Neuronal stem cell (in vitro differentiated cells): ENCODE results near the gene CACNA1F.

Source experiments
- DNase-seq: peaks from one replicate; pipeline ENCODE4 v3.0.0-alpha.2; 2013; ENCODE audit warnings: low spot score
- H2AFZ ChIP-seq: one replicate; pipeline ENCODE4 v1.6.1; 2013; ENCODE audit warnings: mild to moderate bottlenecking, low read length, inconsistent platforms
- H2AK5ac ChIP-seq: 2 replicates; pipeline ENCODE4 v1.6.1; 2013; ENCODE audit warnings: low read depth, mild to moderate bottlenecking, inconsistent platforms, low read length, moderate library complexity, mixed read lengths
- H2BK120ac ChIP-seq: 2 replicates; pipeline ENCODE4 v1.6.1; 2013; ENCODE audit warnings: low read depth, mild to moderate bottlenecking, inconsistent platforms, low read length, moderate library complexity, mixed read lengths
- H2BK12ac ChIP-seq: one replicate; pipeline ENCODE4 v1.6.1; 2013; ENCODE audit warnings: low read length, inconsistent platforms
- H2BK15ac ChIP-seq: 2 replicates; pipeline ENCODE4 v1.6.1; 2013; ENCODE audit warnings: mild to moderate bottlenecking, low read length, inconsistent platforms, mixed read lengths
- H2BK5ac ChIP-seq: one replicate; pipeline ENCODE4 v1.6.1; 2013; ENCODE audit warnings: inconsistent platforms, mild to moderate bottlenecking, low read length, moderate library complexity
- H3K14ac ChIP-seq: one replicate; pipeline ENCODE4 v1.6.1; 2013; ENCODE audit warnings: low read length, inconsistent platforms
- H3K18ac ChIP-seq: 2 replicates; pipeline ENCODE4 v1.6.1; 2013; ENCODE audit warnings: low read length, inconsistent platforms
- H3K23ac ChIP-seq: 2 replicates; pipeline ENCODE4 v1.6.1; 2013; ENCODE audit warnings: low read depth, mild to moderate bottlenecking, mixed read lengths, low read length, inconsistent platforms; ENCODE audit not compliant: poor library complexity
- H3K27ac ChIP-seq: replicated peaks from 3 replicates; pipeline ENCODE4 v1.5.1; 2013; ENCODE audit warnings: low read length, inconsistent platforms
- H3K27me3 ChIP-seq, 3 experiments: 2 replicates each; pipeline ENCODE4 v1.6.1; 2013; ENCODE audit warnings: low read length in 3 of 3, mild to moderate bottlenecking in 2 of 3, inconsistent platforms in 1 of 3, low read depth in 1 of 3, mixed read lengths in 1 of 3, moderate library complexity in 1 of 3; ENCODE audit not compliant: control insufficient read depth in 3 of 3, insufficient read depth in 3 of 3
- H3K36me3 ChIP-seq, 2 donors: replicated peaks in 1 of 2; 2 replicates each; pipeline ENCODE4 v1.6.1; 2013; ENCODE audit warnings: low read length in 2 of 2; ENCODE audit not compliant: control insufficient read depth in 2 of 2, insufficient read depth in 2 of 2
- H3K4ac ChIP-seq: 2 replicates; pipeline ENCODE4 v1.6.1; 2013; ENCODE audit warnings: inconsistent platforms, mild to moderate bottlenecking, low read length, moderate library complexity
- H3K4me1 ChIP-seq, 2 donors: 1 replicate in 1 of 2; 2 replicates in 1 of 2; pipeline ENCODE4 v1.6.1; 2013; ENCODE audit warnings: low read length in 2 of 2, low read depth in 1 of 2; ENCODE audit not compliant: control insufficient read depth in 2 of 2, insufficient read depth in 1 of 2
- H3K4me2 ChIP-seq: one replicate; pipeline ENCODE4 v1.6.1; 2013; ENCODE audit warnings: mild to moderate bottlenecking, low read length, inconsistent platforms; ENCODE audit not compliant: insufficient read depth, poor library complexity, severe bottlenecking
- H3K4me3 ChIP-seq, 2 donors: 2 replicates each; pipeline ENCODE4 v1.5.1; 2013; ENCODE audit warnings: low read length in 2 of 2, mild to moderate bottlenecking in 2 of 2, inconsistent platforms in 1 of 2, moderate library complexity in 1 of 2
- H3K79me1 ChIP-seq: one replicate; pipeline ENCODE4 v1.6.1; 2013; ENCODE audit warnings: low read depth, mild to moderate bottlenecking, inconsistent platforms, low read length, moderate library complexity
- H3K9ac ChIP-seq: one replicate; pipeline ENCODE4 v1.6.1; 2013; ENCODE audit warnings: mild to moderate bottlenecking, low read depth, low read length, inconsistent platforms; ENCODE audit not compliant: poor library complexity
- H3K9me3 ChIP-seq, 2 donors: replicated peaks in 1 of 2; 2 replicates each; pipeline versions ENCODE3 to v1.6.1; 2013; ENCODE audit warnings: low read length in 2 of 2, mild to moderate bottlenecking in 2 of 2, inconsistent platforms in 1 of 2, low read depth in 1 of 2, mixed read lengths in 1 of 2, moderate library complexity in 1 of 2; ENCODE audit not compliant: control insufficient read depth in 2 of 2, insufficient read depth in 1 of 2
- H4K8ac ChIP-seq: one replicate; pipeline ENCODE4 v1.6.1; 2013; ENCODE audit warnings: low read depth, mild to moderate bottlenecking, inconsistent platforms, low read length, moderate library complexity
- H4K91ac ChIP-seq: one replicate; pipeline ENCODE4 v1.6.1; 2013; ENCODE audit warnings: low read length, low read depth, mild to moderate bottlenecking, inconsistent platforms; ENCODE audit not compliant: poor library complexity
- WGBS, 2 donors: extraction: QIAGEN DNeasy Blood & Tissue Kit; methylation state at CpG; one replicate each; pipeline ENCODE4 v1.1.7; 2013; ENCODE audit warnings: missing lambda C conversion rate in 2 of 2, mixed read lengths in 1 of 2; ENCODE audit not compliant: insufficient read length in 2 of 2, insufficient replicate concordance in 1 of 2; ENCODE audit errors: extremely low coverage in 2 of 2; 5-methylcytosine and 5-hydroxymethylcytosine counted together

The CACNA1F gene

GRCh38 chrX:49233887-49234555, 881 bp upstream of the CACNA1F start:
- Histone ChIP-seq H2AK5ac (no peak overlapping the region), H3K27ac (no peak overlapping the region), H3K36me3 (no peaks in the 10 kb centered on the region), H3K4me1 (peaks cover 0 to 4% of the 10 kb centered on the region in 2 donors), H3K79me1 (no peaks in the 10 kb centered on the region), H3K27me3 (no peaks in the 10 kb centered on the region), H3K18ac (no peak overlapping the region), H2BK15ac (no peak overlapping the region), H2BK12ac (no peak overlapping the region), H3K4ac (no peak overlapping the region), H4K91ac (no peak overlapping the region), H3K4me2 (no peak overlapping the region), H2AFZ (no peak overlapping the region), H3K4me3 (no peak overlapping the region), H3K9ac (no peak overlapping the region), H4K8ac (no peak overlapping the region), H2BK5ac (no peak overlapping the region), H2BK120ac (no peak overlapping the region), H3K23ac (no peak overlapping the region), H3K14ac (no peak overlapping the region), H3K9me3 (no peaks in the 10 kb centered on the region)
- DNase-seq, result no peak
- no CpG with 5 or more reads among the region's 56 CpGs for WGBS, 2 donors

DNA sequence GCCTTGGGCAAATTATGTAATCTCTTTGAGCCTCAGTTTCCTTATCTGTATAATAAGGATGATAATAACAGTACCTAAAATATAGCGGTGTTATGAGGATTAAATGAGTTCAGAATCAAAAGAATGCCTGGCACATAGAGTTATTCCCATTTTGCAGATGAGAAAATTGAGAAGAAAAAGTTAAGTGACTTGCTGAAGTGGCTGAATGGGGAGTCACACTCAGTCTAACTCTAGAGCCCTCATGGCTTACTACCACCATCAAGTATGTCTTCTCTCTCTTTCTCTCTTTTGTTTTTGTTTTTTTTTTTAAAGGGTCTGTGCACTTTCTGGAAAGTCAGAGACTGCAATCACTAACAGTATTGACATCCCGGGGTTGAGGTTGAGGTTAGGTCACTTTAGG, 615 bp downstream of the CACNA1F start:
- Histone ChIP-seq H3K18ac (no peak overlapping the region), H3K9ac (no peak overlapping the region), H2BK12ac (no peak overlapping the region), H3K79me1 (no peaks in the 10 kb centered on the region), H3K27me3 (no peaks in the 10 kb centered on the region), H4K8ac (no peak overlapping the region), H3K4me3 (no peak overlapping the region), H2AFZ (no peak overlapping the region), H3K36me3 (no peaks in the 10 kb centered on the region), H2AK5ac (no peak overlapping the region), H3K14ac (no peak overlapping the region), H3K23ac (no peak overlapping the region), H2BK15ac (no peak overlapping the region), H2BK120ac (no peak overlapping the region), H3K4me2 (no peak overlapping the region), H3K4me1 (peaks cover 0 to 4% of the 10 kb centered on the region in 2 donors), H2BK5ac (no peak overlapping the region), H3K9me3 (no peaks in the 10 kb centered on the region), H3K4ac (no peak overlapping the region), H4K91ac (no peak overlapping the region), H3K27ac (no peak overlapping the region)
- no peak for DNase-seq
- WGBS, 2 donors, result no CpG with 5 or more reads among the region's 2 CpGs

GRCh38 chrX:49231333-49232000, 1.7 kb downstream of the CACNA1F start:
- peaks cover 0 to 4% of the 10 kb centered on the region in 2 donors for H3K4me1 ChIP-seq
- H4K91ac ChIP-seq, result no peak overlapping the region
- no peak overlapping the region for H2AFZ ChIP-seq
- H2BK12ac ChIP-seq, result no peak overlapping the region
- H3K23ac ChIP-seq, result no peak overlapping the region
- H4K8ac ChIP-seq, result no peak overlapping the region
- no peak overlapping the region for H3K27ac ChIP-seq
- H3K18ac ChIP-seq, result peak overlapping the region; percentile 38
- H2AK5ac ChIP-seq, result peak overlapping the region; percentile 70
- H3K9me3 ChIP-seq, result no peaks in the 10 kb centered on the region
- no peak overlapping the region for H3K9ac ChIP-seq
- no peak for DNase-seq
- H2BK120ac ChIP-seq, result no peak overlapping the region
- no peak overlapping the region for H2BK15ac ChIP-seq
- no peaks in the 10 kb centered on the region for H3K79me1 ChIP-seq
- no peaks in the 10 kb centered on the region for H3K27me3 ChIP-seq
- no peak overlapping the region for H3K14ac ChIP-seq
- no peak overlapping the region for H3K4me3 ChIP-seq
- no peak overlapping the region for H3K4ac ChIP-seq
- H3K36me3 ChIP-seq, result no peaks in the 10 kb centered on the region
- no CpG with 5 or more reads among the region's 10 CpGs for WGBS, 2 donors
- no peak overlapping the region for H3K4me2 ChIP-seq
- no peak overlapping the region for H2BK5ac ChIP-seq

GRCh38 chrX:49230500-49231232, 2.5 kb downstream of the CACNA1F start:
- Histone ChIP-seq H3K4ac (no peak overlapping the region), H2AFZ (peak overlapping the region; percentile 74), H4K91ac (no peak overlapping the region), H3K4me1 (peaks cover 0 to 4% of the 10 kb centered on the region in 2 donors), H2BK120ac (no peak overlapping the region), H3K23ac (no peak overlapping the region), H3K14ac (no peak overlapping the region), H2BK5ac (no peak overlapping the region), H3K79me1 (no peaks in the 10 kb centered on the region), H3K27ac (no peak overlapping the region), H4K8ac (peak overlapping the region; percentile 43), H2BK12ac (peak overlapping the region; percentile 10), H3K4me2 (peak overlapping the region; percentile 62), H3K9me3 (no peaks in the 10 kb centered on the region), H3K18ac (peak overlapping the region; percentile 76), H3K9ac (peak overlapping the region; percentile 70), H2AK5ac (no peak overlapping the region), H2BK15ac (no peak overlapping the region), H3K27me3 (no peaks in the 10 kb centered on the region), H3K4me3 (peak overlapping the region in 1 of 2 donors; percentile 78), H3K36me3 (no peaks in the 10 kb centered on the region)
- no CpG with 5 or more reads among the region's 44 CpGs for WGBS, 2 donors
- DNase-seq, result peak; percentile 26
